ENCODE measurements around the gene ONECUT1.
A peak's percentile ranks its signal among the peaks of the same experiment; 100 is the strongest.

DNA sequence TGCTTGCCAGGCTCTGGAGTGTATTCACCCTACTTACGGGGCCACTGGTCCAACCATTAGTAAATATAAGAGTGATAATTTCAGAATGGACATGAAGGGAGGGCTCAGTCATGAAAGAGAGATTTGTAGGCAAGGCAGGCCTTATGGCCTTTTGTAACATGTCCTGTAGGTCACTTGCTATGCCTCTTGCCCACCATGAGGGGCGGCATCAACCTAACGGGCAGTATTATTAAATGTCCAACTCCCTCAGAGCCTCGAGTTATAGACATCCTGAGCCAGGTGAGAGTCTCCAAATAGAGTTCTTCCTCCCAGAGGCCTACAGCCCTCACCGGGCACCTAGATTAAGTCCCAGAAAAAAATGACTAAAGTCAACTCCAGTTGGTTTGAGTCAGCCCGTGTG is 30.2 kb downstream of the ONECUT1 start:
- TF ChIP-seq, protein P1, sequence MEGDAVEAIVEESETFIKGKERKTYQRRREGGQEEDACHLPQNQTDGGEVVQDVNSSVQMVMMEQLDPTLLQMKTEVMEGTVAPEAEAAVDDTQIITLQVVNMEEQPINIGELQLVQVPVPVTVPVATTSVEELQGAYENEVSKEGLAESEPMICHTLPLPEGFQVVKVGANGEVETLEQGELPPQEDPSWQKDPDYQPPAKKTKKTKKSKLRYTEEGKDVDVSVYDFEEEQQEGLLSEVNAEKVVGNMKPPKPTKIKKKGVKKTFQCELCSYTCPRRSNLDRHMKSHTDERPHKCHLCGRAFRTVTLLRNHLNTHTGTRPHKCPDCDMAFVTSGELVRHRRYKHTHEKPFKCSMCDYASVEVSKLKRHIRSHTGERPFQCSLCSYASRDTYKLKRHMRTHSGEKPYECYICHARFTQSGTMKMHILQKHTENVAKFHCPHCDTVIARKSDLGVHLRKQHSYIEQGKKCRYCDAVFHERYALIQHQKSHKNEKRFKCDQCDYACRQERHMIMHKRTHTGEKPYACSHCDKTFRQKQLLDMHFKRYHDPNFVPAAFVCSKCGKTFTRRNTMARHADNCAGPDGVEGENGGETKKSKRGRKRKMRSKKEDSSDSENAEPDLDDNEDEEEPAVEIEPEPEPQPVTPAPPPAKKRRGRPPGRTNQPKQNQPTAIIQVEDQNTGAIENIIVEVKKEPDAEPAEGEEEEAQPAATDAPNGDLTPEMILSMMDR (IDR thresholded peaks at IDR 0.05 in 2 of 3, conservative IDR thresholded peaks at IDR 0.05 in 1 of 3; ENCODE audit: borderline replicate concordance in 1 of 3, insufficient read depth in 1 of 3, low read depth in 2 of 3, low read length in 2 of 3) = peak in 1 of 3 experiments; percentile 29; a peak in 2 of 6 replicates
- TF ChIP-seq EZH2 (IDR thresholded peaks at IDR 0.05) (no peak), POLR2A (IDR thresholded peaks at IDR 0.05; ENCODE audit: borderline replicate concordance, extremely low read depth, insufficient read depth, insufficient read length) (no peak), SIN3A (IDR thresholded peaks at IDR 0.05; ENCODE audit: low read depth) (no peak), FOSL1 (IDR thresholded peaks at IDR 0.05; ENCODE audit: low read depth) (no peak), ZNF274 (IDR thresholded peaks at IDR 0.05; ENCODE audit: low read depth, low read length) (no peak)
- TF ChIP-seq, protein P2, sequence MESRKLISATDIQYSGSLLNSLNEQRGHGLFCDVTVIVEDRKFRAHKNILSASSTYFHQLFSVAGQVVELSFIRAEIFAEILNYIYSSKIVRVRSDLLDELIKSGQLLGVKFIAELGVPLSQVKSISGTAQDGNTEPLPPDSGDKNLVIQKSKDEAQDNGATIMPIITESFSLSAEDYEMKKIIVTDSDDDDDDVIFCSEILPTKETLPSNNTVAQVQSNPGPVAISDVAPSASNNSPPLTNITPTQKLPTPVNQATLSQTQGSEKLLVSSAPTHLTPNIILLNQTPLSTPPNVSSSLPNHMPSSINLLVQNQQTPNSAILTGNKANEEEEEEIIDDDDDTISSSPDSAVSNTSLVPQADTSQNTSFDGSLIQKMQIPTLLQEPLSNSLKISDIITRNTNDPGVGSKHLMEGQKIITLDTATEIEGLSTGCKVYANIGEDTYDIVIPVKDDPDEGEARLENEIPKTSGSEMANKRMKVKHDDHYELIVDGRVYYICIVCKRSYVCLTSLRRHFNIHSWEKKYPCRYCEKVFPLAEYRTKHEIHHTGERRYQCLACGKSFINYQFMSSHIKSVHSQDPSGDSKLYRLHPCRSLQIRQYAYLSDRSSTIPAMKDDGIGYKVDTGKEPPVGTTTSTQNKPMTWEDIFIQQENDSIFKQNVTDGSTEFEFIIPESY (IDR thresholded peaks at IDR 0.05; ENCODE audit: extremely low read depth, insufficient replicate concordance, low read length) = no peak

Data from HCT116 (cell line).